KOPT-K1 (cell line): ENCODE data around the gene DENND4A.

Experiments used
- H3K27ac ChIP-seq: fragments of 200-600 bp; sonication (generic); 2 replicates; pipeline ENCODE4 v1.5.1; 2016; ENCODE audit warnings: antibody characterized with exemption, mild to moderate bottlenecking, low read depth, low read length; ENCODE audit not compliant: poor library complexity, severe bottlenecking
- H3K36me3 ChIP-seq: fragments of 200-600 bp; sonication (generic); 2 replicates; pipeline ENCODE4 v1.5.1; 2017; ENCODE audit warnings: antibody characterized with exemption, mild to moderate bottlenecking, low read length, moderate library complexity; ENCODE audit not compliant: insufficient read depth
- H3K9me3 ChIP-seq: fragments of 200-600 bp; sonication (generic); 2 replicates; pipeline ENCODE4 v1.5.1; 2017; ENCODE audit warnings: antibody characterized with exemption, low read length, mild to moderate bottlenecking; ENCODE audit not compliant: insufficient read depth, poor library complexity, severe bottlenecking

DENND4A gene

DNA sequence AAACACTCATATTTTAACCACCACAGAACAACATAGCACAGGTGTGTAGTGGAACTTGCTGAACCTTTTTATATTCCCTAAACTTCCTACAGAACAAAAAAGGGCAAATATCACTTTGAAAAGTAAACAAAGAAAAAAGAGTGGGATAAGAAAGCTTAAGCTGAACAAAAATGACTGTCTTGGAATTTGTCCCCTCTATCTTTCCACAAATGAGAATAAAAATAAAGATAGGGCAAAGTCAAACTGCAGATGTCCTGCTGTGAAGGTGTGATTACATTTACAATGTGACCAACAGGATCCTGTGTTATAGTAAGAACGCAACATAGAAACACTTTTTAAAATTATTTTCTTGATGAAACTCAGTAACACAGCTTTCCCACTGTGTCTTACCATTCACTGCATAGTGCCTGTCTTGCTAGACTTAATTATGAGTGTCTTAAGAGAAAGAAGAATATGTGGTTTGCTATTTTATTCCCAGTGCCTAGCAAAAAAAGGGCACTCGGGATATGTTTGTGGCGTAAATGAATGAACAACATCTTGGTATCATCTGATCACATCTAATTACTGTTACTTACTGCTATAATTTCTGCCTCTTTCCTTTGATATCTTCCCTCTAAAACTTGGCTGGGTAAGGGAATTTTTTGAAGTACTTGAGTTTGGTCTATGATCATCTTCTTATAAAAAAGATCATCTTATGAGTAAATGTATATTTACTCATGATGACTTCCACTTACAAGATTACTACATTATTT is 67.5 kb downstream of the DENND4A start:
- H3K36me3 ChIP-seq = no peaks in the 10 kb centered on the region
- no peak overlapping the region for H3K27ac ChIP-seq
- no peaks in the 10 kb centered on the region for H3K9me3 ChIP-seq

DNA sequence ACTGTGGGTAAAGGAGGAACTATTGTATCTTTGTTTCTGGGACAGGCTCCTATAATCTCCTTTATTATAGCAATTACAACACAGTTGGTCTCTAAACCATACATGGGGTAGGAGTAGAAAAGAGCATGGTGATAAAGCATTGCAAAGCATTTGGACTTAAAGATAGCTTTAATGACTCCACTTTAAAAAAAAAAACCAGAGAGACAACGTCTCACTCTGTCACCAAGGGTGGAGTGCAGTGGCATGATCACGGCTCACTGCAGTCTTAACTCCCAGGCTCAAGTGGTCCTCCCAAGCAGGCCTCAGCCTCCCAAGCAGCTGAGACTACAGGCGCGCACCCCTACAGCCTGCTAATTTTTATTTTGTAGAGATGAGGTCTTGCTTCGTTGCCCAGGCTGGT is 68.2 kb downstream of the DENND4A start:
- Histone ChIP-seq H3K27ac (no peak overlapping the region), H3K36me3 (no peaks in the 10 kb centered on the region), H3K9me3 (no peaks in the 10 kb centered on the region)

DNA sequence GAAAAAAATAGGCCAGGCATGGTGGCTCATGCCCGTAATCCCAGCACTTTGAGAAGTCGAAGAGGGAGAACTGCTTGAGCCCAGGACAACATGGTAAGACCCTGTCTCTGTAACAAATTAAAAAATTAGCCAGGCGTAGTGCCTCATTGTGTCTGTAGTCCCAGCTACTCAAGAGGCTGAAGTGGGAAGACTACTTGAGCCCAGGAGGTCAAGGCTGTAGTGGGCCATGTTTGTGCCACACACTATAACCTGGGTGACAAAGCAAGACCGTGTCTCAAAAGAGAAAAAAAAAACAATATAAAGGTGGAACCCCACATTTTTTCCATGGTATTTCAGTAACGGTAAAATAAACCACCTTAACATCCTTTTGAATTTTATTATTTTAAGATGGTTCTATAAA is 69.9 kb downstream of the DENND4A start:
- Histone ChIP-seq H3K27ac (no peak overlapping the region), H3K36me3 (no peaks in the 10 kb centered on the region; the same call in 1 of the 2 replicates)

DNA sequence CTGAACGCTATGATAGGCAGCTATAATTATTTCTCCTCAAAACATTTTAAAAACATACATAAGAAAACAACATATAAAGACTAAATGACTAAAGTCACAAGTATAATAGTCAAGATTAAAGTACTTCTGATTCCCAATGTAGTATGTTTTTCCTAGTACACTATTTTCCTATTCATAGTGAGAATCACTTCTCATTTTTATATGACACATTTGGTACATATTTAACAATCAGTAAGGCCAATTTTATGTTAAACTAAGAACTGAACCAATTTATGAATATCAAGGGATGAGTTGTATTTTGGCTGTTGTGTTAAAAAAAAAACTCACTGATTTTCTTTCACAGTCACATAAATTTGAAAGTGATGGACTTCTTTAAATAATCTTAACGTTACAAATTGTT is 79.7 kb downstream of the DENND4A start:
- H3K27ac ChIP-seq = no peak overlapping the region
- peaks cover 9% of the 10 kb centered on the region; the same call in 1 of the 2 replicates for H3K36me3 ChIP-seq
- no peaks in the 10 kb centered on the region for H3K9me3 ChIP-seq

More for the DNA sequence above, 69.9 kb downstream of the DENND4A start:
- H3K9me3 ChIP-seq = no peaks in the 10 kb centered on the region

DNA sequence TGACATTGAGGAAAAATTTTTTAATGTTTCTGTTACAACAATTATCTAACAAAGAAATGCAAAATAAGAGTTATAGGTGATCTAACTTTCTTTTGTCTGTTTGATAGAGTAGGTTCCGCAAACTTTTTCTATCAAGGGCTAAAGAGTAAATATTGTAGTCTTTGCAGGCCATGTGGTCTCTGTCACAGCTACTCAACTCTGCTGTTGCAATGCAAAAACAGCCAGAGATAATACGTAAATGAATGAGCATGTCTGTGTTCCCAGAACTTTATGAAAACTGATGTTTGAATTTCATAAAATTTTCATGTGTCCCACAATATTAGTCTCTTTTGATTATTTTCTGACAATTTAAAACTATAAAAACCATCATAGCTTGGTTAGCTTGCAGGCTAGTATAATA is 97.0 kb downstream of the DENND4A start:
- Histone ChIP-seq H3K27ac (no peak overlapping the region), H3K9me3 (no peaks in the 10 kb centered on the region), H3K36me3 (0 out of 2 replicates have a peak, but pooled peaks cover 7% of the 10 kb centered on the region)

DNA sequence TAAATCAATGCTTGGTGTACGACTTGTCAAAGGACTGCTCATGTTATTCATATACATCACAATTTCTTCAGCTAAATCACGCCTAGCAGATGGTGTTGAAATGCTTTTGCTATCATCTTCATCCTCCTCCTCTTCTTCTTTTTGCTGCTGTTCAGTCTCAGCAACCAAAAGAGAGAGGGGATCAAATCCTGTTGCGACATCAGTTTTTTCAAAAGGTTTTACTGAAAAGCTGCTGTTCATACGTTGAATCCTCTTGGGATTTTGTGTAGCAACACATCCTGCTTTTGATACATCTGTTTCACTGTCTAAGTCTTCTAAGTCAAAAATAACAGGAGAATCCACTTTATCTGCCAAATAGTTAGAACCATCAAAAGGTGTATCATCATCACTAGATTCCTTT is 101.3 kb downstream of the DENND4A start:
- peaks cover 16% of the 10 kb centered on the region; the same call in 1 of the 2 replicates for H3K36me3 ChIP-seq
- no peaks in the 10 kb centered on the region for H3K9me3 ChIP-seq
- H3K27ac ChIP-seq = no peak overlapping the region

DNA sequence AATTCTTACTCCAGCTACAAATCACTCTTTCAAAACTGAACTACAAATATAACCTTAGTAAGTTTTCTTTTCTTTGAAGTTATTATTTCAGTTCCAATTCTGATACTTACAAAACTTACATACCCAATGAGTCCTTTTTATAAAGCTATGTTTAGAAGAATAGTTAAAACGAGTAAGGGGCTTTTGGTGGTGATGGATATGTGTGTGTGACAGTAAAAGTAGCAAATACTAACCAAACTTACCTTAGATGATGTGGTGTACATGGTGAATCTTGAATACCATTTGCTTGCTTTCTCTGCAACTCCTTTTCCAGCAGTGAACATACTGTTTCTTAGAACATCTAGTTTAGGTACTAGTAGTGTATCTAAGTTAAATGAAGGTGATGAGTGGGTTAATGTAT is 101.9 kb downstream of the DENND4A start:
- Histone ChIP-seq H3K27ac (no peak overlapping the region), H3K36me3 (peaks cover 14% of the 10 kb centered on the region; the same call in 1 of the 2 replicates), H3K9me3 (no peaks in the 10 kb centered on the region)

DNA sequence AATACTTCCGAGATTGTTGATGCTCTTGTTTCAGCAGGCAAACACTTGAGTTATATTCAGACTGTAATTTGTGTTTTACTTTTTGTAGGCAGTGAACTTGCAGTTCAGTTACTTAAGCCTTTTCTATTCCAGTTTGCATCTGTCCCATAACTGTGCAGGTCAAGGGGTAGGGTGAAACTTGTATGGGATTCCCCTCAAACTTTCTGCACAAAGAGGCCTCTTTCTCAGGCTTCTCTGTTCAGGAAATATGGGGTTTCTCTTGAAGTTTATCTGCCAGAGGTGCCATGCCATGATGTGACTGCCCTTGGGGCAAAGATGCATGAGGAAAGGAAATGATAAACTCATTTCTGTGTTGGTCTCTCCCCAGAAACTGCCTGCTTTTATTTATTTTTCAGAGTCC is 103.6 kb downstream of the DENND4A start:
- Histone ChIP-seq H3K27ac (no peak overlapping the region), H3K9me3 (no peaks in the 10 kb centered on the region), H3K36me3 (peaks cover 12% of the 10 kb centered on the region; the same call in 1 of the 2 replicates)

DNA sequence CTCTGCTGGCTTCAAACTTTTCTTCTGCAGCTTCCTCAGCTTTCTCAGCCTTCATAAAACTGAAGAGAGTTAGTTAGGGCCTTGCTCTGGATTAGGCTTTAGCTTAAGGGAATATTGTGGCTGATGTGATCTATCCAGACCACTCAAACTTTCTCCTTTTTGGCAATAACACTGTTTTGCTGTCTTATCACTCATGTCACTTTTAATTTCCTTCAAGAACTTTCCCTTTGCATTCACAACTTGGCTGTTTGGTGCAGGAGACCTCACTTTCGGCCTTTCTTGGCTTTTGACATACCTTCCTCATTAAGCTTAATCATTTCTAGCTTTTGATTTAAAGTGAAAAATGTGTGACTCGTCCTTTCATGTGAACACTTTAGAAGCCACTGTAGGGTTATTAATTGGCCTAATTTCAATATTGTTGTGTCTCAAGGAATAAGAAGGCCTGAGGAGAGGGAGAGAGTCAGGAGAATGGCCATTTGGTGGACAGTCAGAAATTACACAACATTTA is 109.6 kb downstream of the DENND4A start:
- H3K9me3 ChIP-seq = no peaks in the 10 kb centered on the region
- H3K36me3 ChIP-seq = no peaks in the 10 kb centered on the region
- H3K27ac ChIP-seq = no peak overlapping the region

DNA sequence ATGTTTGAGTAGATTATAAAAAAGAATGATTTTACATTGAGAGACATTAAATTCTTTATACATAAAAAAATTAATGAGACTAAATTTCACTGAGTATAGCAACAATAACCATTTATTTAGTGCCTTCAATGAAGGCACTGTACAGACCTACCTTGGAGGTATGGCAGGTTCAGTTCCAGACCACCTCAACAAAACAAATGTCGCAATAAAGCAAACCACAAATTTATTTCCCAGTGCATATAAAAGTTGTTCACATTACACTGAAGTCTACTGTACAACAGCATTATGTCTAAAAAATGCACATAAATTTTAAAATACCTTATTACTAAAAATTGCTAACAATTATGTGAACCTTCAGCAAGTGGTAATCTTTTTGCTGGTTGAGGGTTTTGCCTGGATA is 111.5 kb downstream of the DENND4A start:
- no peak overlapping the region for H3K27ac ChIP-seq
- no peaks in the 10 kb centered on the region for H3K9me3 ChIP-seq
- H3K36me3 ChIP-seq = no peaks in the 10 kb centered on the region

DNA sequence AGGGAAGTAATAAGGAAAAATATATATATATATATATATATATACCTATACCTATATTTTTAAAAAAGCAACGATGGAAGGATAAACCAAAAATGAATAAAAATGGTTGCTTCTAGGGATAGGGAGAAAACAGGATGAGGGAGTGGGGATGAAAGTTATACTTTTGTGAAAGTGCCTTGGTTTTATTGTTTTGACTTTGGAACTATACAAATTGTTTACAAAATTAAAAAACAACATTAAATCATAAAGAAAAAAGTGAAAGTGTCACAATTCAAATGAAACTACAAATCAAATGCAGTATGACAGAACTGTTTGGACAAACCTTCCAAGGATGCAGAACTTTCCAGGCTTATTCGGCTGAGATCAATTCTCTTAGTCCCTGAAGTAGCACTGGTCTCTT is 116.0 kb downstream of the DENND4A start:
- H3K9me3 ChIP-seq = no peaks in the 10 kb centered on the region
- H3K36me3 ChIP-seq = peaks cover 5% of the 10 kb centered on the region
- H3K27ac ChIP-seq = no peak overlapping the region

DNA sequence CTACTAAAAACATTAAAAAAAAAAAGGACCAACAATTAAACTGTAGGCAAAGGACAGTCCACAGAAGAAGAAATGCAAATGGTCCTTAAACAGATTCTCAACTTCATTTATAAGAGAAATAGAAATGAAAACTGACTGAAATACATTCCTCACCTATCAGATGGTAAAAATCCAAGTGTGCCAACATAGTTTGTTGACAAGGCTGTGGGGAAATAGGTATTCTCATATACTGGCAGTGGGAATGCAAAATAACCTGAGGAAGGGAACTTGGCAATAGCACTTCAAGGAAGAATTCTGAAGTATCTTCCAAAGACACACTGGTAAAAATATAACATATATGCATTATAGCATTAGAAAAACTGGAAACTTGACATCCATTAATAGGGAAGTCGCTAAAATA is 116.5 kb downstream of the DENND4A start:
- H3K9me3 ChIP-seq = no peaks in the 10 kb centered on the region
- peaks cover 11% of the 10 kb centered on the region for H3K36me3 ChIP-seq
- H3K27ac ChIP-seq = no peak overlapping the region

DNA sequence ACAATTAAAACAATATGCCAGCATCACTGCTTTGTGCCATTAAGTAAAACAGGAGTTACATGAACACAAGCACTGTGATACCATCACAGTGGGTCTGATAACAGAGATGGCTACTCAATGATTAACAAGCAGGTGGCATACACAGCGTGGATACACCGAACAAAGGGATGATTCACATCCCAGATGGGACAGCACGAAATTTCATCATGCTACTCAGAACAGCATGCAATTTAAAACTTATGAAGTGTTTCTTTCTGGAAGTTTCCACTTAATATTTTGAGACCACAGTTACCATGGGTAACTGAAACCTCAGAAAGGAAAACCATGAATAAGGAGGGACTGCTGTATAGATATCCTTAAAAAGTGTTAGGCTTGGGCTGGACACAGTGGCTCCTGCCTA is 125.8 kb downstream of the DENND4A start:
- Histone ChIP-seq H3K9me3 (no peaks in the 10 kb centered on the region), H3K36me3 (peaks cover 18% of the 10 kb centered on the region), H3K27ac (no peak overlapping the region)

DNA sequence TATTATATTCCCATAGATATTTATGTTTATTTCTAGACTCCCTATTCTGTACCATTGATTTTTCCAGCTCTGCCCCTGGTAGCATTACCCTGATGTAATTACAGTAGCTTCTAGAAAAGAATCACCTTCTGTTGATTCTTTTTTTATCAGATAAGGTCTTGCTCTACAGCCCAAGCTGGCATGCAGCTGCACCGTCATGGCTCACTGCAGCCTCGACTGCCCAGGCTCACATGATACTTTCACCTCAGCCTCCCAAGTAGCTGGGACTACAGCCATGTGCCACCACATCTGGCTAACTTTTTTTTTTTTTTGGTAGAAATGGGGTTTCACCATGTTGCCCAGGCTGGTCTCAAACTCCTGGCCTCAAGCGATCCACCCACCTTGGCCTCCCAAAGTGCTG is 128.6 kb downstream of the DENND4A start:
- Histone ChIP-seq H3K36me3 (peaks cover 12% of the 10 kb centered on the region), H3K27ac (no peak overlapping the region), H3K9me3 (no peaks in the 10 kb centered on the region)

DNA sequence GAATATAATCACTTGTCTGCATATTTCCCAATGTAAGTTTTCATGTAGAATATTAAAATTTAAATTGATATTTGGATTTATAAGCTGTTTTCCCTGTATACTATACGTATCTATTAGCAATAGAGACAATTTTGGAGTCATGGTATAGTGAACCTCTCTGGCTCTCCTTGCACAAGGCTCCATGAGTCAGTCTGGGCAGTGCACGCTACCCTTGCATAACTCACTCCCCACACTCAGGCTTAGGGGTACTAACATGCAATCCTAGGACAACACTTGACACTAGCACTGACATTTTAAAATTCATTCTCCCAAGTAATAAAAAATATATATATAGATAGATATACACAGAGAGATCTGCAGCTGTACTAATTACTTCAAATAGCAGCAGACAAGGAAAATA is 131.2 kb downstream of the DENND4A start:
- Histone ChIP-seq H3K36me3 (peaks cover 8% of the 10 kb centered on the region), H3K9me3 (no peaks in the 10 kb centered on the region), H3K27ac (no peak overlapping the region)

DNA sequence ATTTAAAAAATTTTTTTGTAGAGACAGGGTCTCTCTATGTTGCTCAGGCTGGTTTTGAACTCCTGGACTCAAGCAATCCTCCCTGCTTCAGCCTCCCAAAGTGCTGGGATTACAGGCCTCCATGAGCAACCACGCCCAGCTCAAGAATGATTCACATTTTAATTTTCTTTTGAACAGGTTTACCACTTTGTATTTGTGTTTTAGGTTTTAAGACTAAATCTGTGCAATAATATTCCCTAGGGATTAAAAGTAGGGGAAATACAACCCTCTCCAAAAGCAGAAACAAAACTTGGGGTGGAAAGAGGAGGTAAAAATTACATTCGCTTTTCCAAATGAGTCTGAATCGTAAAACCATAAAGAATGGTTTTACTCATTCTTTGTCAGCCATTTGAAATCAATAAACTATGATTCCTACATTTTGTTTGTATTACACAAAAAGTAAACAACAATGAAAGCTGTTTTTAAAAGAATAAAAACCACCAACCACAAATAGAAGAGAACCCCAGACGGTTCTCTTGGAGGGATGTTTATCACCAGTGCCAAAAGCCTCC is 132.5 kb downstream of the DENND4A start:
- no peaks in the 10 kb centered on the region for H3K9me3 ChIP-seq
- no peak overlapping the region for H3K27ac ChIP-seq
- H3K36me3 ChIP-seq = peaks cover 10% of the 10 kb centered on the region
